NCI-H2107 treated with DMSO at 0.1 percent for 48 hours (cell line): ENCODE measurements around the gene PSMA1.
"Not testable (repeated sequence)": the region's sequence is repeated elsewhere in the genome, so short reads cannot be mapped to it uniquely, and the experiment has no call there.

ENCODE experiments used
- DNase-seq: peaks from one replicate; lab custom pipeline; 2025; ENCODE audit not compliant: unreplicated experiment; lab: John Stamatoyannopoulos, UW

Gene PSMA1

GRCh38 chr11:14535166-14535565 lies 15.0 kb upstream of the PSMA1 start:
- DNase-seq = not testable (repeated sequence)

- no peak for DNase-seq
Observed at GRCh38 chr11:14529951-14530350, 9.8 kb upstream of the PSMA1 start.

- no peak for DNase-seq
Observed at GRCh38 chr11:14529321-14529720, 9.1 kb upstream of the PSMA1 start.

- no peak for DNase-seq
Observed at GRCh38 chr11:14522801-14523200, 2.6 kb upstream of the PSMA1 start.

GRCh38 chr11:14522245-14522644 lies 2.1 kb upstream of the PSMA1 start:
- DNase-seq = no peak

- peak; percentile 90 for DNase-seq
Observed at GRCh38 chr11:14520747-14521151, 563 bp upstream of the PSMA1 start.

DNA sequence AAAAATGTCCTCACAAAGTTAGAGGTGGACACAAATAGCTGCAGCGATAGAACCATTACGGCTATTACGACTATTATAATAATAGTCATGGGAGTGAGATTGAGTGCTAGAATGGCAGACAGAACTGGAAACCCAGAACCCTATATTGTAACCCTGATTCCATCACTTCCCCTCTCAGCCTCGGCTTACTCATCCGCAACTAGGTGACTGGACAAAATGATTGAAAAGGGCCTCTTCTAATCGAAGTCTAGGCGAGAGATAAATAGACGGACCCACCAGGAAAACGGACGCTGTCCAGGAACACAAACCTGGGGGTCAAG lies 629 bp downstream of the PSMA1 start:
- peak; percentile 46 for DNase-seq

- DNase-seq = no peak
Observed at GRCh38 chr11:14518820-14519219, 1.4 kb downstream of the PSMA1 start.

GRCh38 chr11:14513800-14514199 lies 6.4 kb downstream of the PSMA1 start:
- DNase-seq = no peak

GRCh38 chr11:14506532-14506931 lies 13.7 kb downstream of the PSMA1 start:
- no peak for DNase-seq

DNA sequence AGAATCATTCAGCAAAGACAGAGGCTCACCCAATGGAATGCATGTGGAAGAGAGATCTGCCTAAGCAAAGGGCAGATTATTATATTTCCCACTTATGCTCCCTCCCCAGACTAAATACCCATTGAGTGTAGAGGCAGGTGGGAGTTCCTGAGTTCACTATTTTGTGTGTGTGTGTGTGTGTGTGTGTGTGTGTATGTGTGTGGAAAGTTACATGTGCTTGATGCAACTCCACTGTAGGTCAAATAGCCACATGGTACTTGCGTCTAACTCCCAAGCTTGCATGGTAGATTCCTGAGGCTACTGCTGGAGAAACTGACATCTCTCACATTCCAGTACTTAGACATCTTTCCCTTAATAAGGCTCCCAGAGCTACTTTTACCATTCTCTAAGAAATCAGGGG lies 17.2 kb downstream of the PSMA1 start:
- no peak for DNase-seq

DNA sequence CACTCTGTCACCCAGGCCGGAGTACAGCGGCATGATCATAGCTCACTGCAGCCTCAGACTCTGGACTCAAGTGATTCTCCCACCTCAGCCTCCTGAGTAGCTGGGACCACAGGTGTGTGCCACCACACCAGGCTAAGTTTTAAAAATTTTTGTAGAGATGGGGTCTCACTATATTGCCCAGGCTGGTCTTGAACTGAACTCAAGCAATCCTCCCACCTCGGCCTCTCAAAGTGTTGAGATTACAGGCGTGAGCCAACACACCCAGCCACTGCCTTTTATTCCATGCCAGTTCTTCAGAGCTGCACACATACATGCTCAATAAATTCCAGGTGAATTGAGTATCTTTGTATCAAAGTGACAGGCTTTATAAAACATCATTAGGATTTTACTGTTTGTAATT lies 18.1 kb downstream of the PSMA1 start:
- no peak for DNase-seq

GRCh38 chr11:14500181-14500651 lies 20.0 kb downstream of the PSMA1 start:
- DNase-seq = peak; percentile 49

DNA sequence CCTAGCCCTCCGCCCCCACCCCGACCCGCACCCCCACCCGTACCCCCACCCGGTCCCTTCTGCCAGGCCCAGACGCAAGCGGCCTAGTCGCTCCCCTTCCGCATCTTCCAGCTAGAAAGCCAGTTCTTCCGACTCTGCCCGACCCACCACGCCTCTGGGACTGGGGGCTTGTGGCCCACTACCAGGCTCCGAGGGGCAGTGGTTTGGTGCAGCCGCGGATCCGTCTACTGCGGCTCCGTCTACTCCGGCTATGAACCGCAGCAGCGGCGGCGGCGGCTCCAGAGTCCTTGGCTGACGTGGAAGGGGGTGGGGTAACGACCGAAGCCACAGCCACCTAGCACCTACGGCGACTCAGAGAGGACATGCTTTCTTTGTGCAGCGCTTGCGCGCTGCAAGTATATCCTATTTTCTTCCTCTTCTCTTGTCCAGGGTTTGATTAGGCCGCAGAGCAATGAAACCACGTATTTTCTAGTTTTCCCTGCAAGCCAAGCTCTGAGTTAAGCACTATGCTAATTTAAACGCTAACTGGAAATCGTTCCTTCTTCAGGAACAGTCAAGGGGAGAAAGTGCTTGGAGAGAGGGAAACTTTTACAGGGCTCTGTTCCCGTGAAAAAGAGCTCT lies 20.5 kb downstream of the PSMA1 start, which contains the start of gene COPB1:
Gene COPB1 (minus strand): TSS at position 252 of the 621 bp plus-strand sequence. CDS start 883 bp downstream, outside the sequence.
- peak; percentile 86 for DNase-seq

GRCh38 chr11:14499178-14499559 lies 21.0 kb downstream of the PSMA1 start:
- DNase-seq = no peak

DNA sequence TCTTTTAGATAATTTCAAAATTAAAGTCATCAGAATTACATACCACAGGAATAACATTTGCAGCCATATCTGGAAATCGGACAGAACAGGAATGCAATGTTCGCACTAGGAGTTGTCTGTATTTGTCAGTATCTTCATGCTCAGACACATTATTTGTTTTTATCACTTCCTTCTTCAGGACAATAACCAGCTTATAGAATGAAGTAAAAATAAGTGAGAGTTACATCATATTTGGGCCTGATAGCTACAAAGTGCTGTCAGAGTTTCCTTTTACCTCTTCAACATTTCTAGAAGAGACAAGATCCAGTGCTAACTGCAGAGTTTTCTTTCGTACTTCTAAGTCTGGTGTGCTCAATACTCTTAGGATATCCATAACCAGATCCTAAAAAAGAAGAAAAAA lies 39.5 kb downstream of the PSMA1 start:
- DNase-seq = no peak

DNA sequence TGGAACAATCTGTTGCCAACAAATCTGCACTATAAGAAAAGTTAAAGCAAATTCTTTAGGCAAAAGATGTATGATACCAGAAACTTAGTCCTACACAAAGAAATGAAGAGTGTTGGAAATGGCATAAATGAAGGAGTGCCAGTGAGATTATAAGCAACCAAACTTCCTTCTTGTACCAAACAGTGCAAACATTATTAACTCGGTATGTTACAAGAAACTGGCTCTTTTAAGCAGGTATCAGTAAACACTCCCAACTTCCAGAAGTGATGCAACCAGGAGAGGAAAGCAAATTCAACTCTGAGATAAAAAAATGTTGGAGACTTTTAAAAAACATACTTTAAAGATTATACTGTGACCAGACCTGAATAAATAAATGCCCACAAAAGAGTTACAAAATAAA lies 49.1 kb downstream of the PSMA1 start:
- DNase-seq = no peak

DNA sequence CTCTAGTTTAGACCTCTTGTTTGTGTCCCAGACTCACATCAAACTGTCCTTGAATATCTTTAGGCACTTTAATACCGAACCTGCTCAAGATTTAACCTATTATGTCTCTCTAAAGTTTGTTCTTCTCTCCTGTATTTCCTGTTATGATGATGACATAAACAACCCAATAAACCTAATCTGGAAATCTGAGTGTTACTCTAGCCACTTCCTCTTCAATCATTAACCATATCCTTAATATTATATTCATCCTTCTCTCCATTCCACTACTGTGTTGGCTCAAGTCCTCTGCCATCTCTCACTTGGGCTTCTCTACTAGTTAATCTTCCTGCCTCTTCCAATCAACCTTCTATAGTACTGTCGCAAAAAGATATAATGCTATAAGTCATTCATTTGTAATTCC lies 56.6 kb downstream of the PSMA1 start:
- no peak for DNase-seq

DNA sequence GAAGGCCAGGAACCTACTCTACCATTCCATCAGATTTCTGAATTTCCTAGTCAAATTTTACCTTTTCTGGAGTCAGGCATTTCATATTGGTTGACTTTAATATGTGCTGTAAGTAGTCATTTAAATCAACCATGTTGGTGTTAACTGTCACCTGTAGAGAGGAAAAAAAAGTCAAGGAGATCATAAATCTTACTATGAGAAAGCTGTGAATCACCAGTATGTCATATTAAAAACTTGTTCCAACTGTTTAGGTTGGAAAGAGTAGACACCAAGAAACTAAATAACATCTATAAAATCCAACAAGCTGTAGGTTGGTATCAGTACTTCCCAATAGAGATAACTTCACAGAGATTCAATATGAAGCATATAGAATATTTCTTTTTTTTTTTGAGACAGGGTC lies 60.0 kb downstream of the PSMA1 start:
- DNase-seq = no peak

DNA sequence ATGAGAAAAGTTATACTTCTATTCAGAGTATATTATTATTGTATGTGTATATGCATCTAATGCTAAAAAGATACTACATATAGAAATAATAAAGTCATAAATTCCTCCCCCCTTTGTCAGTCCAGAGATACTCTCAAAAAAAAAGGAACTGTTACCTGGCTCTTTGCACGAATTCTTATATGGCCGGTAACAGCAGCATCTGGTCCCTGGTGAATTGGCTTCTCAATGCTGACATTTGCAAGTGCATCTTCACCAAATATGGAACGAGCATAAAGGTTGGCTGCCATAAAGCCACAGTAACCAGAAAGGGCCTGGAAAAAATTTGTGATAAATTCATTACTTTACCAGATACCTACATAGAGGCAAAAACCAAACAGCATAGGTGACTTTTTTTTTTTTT lies 61.8 kb downstream of the PSMA1 start:
- no peak for DNase-seq

- DNase-seq = no peak
Observed at GRCh38 chr11:14455648-14456430, 64.3 kb downstream of the PSMA1 start.
